Gastrocnemius medialis (tissue), 4 donors: ENCODE data around the gene FAM163B. TPM values are rescaled to one million over a fixed set of nuclear protein-coding genes. Genes with fewer than 3 reads are reported as not detected.

Source experiments
- ATAC-seq, 2 donors: fragments of 150-250 bp; one replicate each; pipeline ENCODE4 v1.9.1; 2016
- DNase-seq, 2 donors: peaks; one replicate each; pipeline ENCODE4 v3.0.0-alpha.2; 2019
- H3K27ac ChIP-seq, 4 donors: fragments of 200-600 bp; sonication (generic); 1 replicate in 1 of 4; 2 replicates in 3 of 4; pipeline ENCODE4 v1.5.1; 2016 to 2018; ENCODE audit warnings: mild to moderate bottlenecking in 2 of 4, moderate library complexity in 1 of 4
- H3K27me3 ChIP-seq, 3 donors: fragments of 200-600 bp; sonication (generic) in 2 of 3; 1 replicate in 1 of 3; 2 replicates in 2 of 3; pipeline versions ENCODE4 v1.5.1 to v1.6.0; 2016 to 2019; ENCODE audit warnings: mild to moderate bottlenecking in 1 of 3, moderate library complexity in 1 of 3
- H3K36me3 ChIP-seq, 2 donors: fragments of 200-600 bp; sonication (generic) in 1 of 2; one replicate each; pipeline ENCODE4 v1.5.1; 2017 to 2018
- H3K4me1 ChIP-seq, 2 donors: fragments of 200-600 bp; sonication (generic) in 1 of 2; one replicate each; pipeline ENCODE4 v1.5.1; 2016 to 2017; ENCODE audit warnings: mild to moderate bottlenecking in 2 of 2
- H3K4me3 ChIP-seq, 4 donors: fragments of 200-600 bp; sonication (generic) in 3 of 4; 1 replicate in 1 of 4; 2 replicates in 3 of 4; pipeline ENCODE4 v1.5.1; 2016 to 2019; ENCODE audit warnings: mild to moderate bottlenecking in 2 of 4
- H3K9me3 ChIP-seq, 3 donors: fragments of 200-600 bp; sonication (generic) in 2 of 3; 1 replicate in 1 of 3; 2 replicates in 2 of 3; pipeline ENCODE4 v1.5.1; 2016 to 2019
- POLR2A ChIP-seq, 2 donors: fragments of 450-650 bp; IDR thresholded peaks; one replicate each; pipeline ENCODE4 v1.6.1; 2017; ENCODE audit warnings: antibody characterized with exemption in 2 of 2, mild to moderate bottlenecking in 2 of 2, moderate library complexity in 2 of 2
- in situ Hi-C, 4 donors: fragments of 200-750 bp; cut with MboI; loops; one replicate each; pipeline versions ENCODE4 v1.15.0 to v1.8.0; 2017; ENCODE audit warnings: low sequenced_read_pairs in 4 of 4
- intact Hi-C: fragments of 100-400 bp; cut with DNase I; formaldehyde crosslinking; loops from one replicate; pipeline ENCODE4 v1.15.1; 2023; ENCODE audit warnings: low total_unique reads
- total RNA-seq, 4 donors: library from RNA; depleted of rRNA; stranded (reverse); fragments of >200 nt; gene quantifications; one replicate each; pipeline versions ENCODE4 v1.1.0 to v1.2.3, GENCODE V29; 2016
- TF ChIP-seq, protein P1 (sequence below), 5 experiments: fragments of 450-650 bp in 3 of 5; fragments of 200-600 bp in 2 of 5; sonication (generic) in 2 of 5; IDR thresholded peaks in 4 of 5; conservative IDR thresholded peaks in 1 of 5; 1 replicate in 4 of 5; 2 replicates in 1 of 5; pipeline ENCODE4 v1.5.1; 2016 to 2019; ENCODE audit warnings: antibody characterized with exemption in 5 of 5, mild to moderate bottlenecking in 3 of 5, moderate library complexity in 3 of 5

Gene FAM163B
- total RNA-seq, 4 donors from 2014 or later = not detected

DNA sequence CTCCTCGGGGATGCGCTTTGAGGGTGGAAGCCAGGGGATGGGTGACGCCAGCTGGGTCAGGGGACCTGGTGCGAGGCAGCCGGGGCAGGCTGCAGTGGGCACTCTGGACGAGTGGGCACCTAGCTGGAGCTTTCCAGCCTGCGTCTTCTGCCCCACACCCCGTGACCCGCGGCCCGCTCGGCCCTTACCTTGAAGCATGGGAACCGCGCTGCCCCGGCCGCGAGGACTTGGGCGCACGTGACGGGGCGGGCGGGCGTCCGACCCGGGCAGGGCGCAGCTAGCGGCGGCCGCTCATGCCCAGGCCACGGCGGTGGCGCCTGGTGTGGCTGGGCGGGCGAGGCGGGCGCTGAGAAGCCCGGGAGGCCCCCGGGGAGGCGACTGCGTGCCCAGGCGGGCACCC lies 300 bp downstream of the FAM163B start:
- H3K27me3 ChIP-seq = peaks cover 63 to 67% (median 64%) of the 10 kb centered on the region in 3 donors
- no peaks in the 10 kb centered on the region for H3K9me3 ChIP-seq
- H3K27ac ChIP-seq = no peak overlapping the region
- no peak for ATAC-seq
- in situ Hi-C loops (no loop called here), intact Hi-C loops (no loop called here)
- no peaks in the 10 kb centered on the region for H3K4me1 ChIP-seq
- H3K36me3 ChIP-seq = no peaks in the 10 kb centered on the region
- no peak for TF ChIP-seq POLR2A (IDR thresholded peaks at IDR 0.05)
- TF ChIP-seq, protein P1, sequence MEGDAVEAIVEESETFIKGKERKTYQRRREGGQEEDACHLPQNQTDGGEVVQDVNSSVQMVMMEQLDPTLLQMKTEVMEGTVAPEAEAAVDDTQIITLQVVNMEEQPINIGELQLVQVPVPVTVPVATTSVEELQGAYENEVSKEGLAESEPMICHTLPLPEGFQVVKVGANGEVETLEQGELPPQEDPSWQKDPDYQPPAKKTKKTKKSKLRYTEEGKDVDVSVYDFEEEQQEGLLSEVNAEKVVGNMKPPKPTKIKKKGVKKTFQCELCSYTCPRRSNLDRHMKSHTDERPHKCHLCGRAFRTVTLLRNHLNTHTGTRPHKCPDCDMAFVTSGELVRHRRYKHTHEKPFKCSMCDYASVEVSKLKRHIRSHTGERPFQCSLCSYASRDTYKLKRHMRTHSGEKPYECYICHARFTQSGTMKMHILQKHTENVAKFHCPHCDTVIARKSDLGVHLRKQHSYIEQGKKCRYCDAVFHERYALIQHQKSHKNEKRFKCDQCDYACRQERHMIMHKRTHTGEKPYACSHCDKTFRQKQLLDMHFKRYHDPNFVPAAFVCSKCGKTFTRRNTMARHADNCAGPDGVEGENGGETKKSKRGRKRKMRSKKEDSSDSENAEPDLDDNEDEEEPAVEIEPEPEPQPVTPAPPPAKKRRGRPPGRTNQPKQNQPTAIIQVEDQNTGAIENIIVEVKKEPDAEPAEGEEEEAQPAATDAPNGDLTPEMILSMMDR (IDR thresholded peaks at IDR 0.05 in 4 of 5, conservative IDR thresholded peaks at IDR 0.05 in 1 of 5) = no peak
- no peak for DNase-seq
- no peak overlapping the region for H3K4me3 ChIP-seq

DNA sequence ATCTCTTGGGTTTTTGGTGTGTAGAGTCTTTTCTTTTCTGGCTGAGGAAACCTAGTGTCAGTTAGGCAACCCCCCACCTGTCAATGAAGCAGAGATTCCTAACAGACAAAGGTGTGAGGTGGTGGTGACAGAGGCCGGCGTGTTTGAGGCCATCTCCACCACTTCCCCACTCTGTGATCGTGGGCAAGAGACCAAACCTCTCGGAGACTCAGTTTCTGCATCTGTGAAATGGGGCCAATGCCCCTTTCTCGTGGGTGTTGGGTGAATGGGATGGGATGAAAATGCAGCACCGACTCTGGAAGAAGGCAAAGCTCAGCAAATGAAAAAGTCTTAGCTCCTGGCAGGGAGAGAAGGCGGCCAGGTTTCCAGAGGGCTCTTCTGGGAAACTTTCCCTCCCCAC lies 807 bp downstream of the FAM163B start:
- no peaks in the 10 kb centered on the region for H3K4me1 ChIP-seq
- in situ Hi-C loops = no loop called here
- H3K9me3 ChIP-seq = no peaks in the 10 kb centered on the region
- H3K36me3 ChIP-seq = no peaks in the 10 kb centered on the region
- H3K4me3 ChIP-seq = no peak overlapping the region
- H3K27ac ChIP-seq = no peak overlapping the region
- no peak for TF ChIP-seq POLR2A (IDR thresholded peaks at IDR 0.05)
- TF ChIP-seq, protein P1 (IDR thresholded peaks at IDR 0.05 in 4 of 5, conservative IDR thresholded peaks at IDR 0.05 in 1 of 5) = no peak
- peaks cover 63 to 68% (median 63%) of the 10 kb centered on the region in 3 donors for H3K27me3 ChIP-seq
- ATAC-seq = no peak
- DNase-seq = no peak
- intact Hi-C loops = no loop called here

DNA sequence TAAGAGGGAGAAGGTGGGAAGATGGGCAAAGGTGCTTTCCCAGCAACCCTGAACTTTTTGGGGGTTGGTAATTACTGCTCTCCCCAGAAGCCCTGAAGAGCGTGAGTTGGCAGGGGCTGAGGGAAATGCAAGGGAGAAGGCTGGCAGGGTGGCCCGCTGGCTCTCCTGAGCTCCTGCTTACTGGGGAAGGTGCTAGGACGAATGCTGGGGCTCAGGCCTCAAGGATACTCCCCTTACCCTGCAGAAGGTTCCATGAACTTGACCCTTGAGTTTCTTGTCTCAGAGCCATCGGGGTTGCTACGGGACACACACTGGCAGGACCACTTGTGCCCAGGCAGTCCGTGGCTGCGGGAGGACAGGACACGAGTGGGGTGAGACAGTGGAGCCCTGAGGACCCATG lies 1.2 kb downstream of the FAM163B start:
- no peaks in the 10 kb centered on the region for H3K4me1 ChIP-seq
- H3K27me3 ChIP-seq = peaks cover 62 to 71% (median 63%) of the 10 kb centered on the region in 3 donors
- H3K27ac ChIP-seq = no peak overlapping the region
- H3K9me3 ChIP-seq = no peaks in the 10 kb centered on the region
- DNase-seq (no peak), ATAC-seq (no peak)
- intact Hi-C loops (no loop called here), in situ Hi-C loops (no loop called here)
- no peak overlapping the region for H3K4me3 ChIP-seq
- TF ChIP-seq, protein P1 (IDR thresholded peaks at IDR 0.05 in 4 of 5, conservative IDR thresholded peaks at IDR 0.05 in 1 of 5) = no peak
- TF ChIP-seq POLR2A (IDR thresholded peaks at IDR 0.05) = no peak
- no peaks in the 10 kb centered on the region for H3K36me3 ChIP-seq

DNA sequence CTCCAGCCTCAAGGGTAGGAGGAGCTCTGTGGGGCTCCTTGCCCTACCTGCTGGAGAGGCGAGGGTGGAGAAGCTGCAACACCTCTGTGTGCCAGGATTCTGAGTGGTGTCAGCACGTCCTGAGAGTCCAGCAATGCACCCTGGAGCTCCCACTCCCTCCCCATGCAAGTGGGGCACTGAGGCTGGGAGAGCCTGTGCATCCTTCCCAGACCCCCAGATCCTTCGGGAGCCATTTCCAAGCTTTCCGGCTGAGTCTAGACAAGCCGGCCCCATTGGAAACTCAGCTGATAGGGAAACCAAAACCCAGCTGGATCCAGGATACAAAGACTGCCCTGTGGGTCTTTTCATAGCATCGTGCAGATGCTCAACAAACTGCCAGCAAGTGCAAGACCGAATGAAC lies 1.8 kb downstream of the FAM163B start:
- intact Hi-C loops = no loop called here
- Histone ChIP-seq H3K27ac (no peak overlapping the region), H3K27me3 (peaks cover 56 to 71% (median 63%) of the 10 kb centered on the region in 3 donors), H3K36me3 (no peaks in the 10 kb centered on the region), H3K9me3 (no peaks in the 10 kb centered on the region), H3K4me1 (no peaks in the 10 kb centered on the region), H3K4me3 (no peak overlapping the region)
- TF ChIP-seq POLR2A (IDR thresholded peaks at IDR 0.05) = no peak
- TF ChIP-seq, protein P1 (IDR thresholded peaks at IDR 0.05 in 4 of 5, conservative IDR thresholded peaks at IDR 0.05 in 1 of 5) = no peak
- in situ Hi-C loops = no loop called here
- DNase-seq (no peak), ATAC-seq (no peak)

DNA sequence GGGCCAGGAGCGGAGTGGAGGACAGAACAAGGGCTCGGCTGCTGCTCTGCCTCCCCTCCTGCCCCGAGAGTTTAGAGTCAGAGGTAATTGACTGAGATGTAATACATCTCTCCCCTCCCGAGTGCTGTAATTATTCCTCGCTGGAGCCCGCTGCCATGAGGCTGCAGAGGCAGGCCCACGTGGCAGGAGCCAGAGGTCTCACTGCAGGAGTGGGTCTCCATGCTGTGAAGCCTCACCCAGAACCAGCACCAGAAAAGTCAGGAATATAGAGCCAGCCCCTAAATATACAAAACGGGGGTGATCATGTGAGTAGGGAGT lies 2.5 kb downstream of the FAM163B start:
- Histone ChIP-seq H3K4me3 (no peak overlapping the region), H3K27ac (no peak overlapping the region), H3K36me3 (no peaks in the 10 kb centered on the region), H3K27me3 (peaks cover 62 to 73% (median 70%) of the 10 kb centered on the region in 3 donors), H3K9me3 (no peaks in the 10 kb centered on the region), H3K4me1 (no peaks in the 10 kb centered on the region)
- no peak for ATAC-seq
- in situ Hi-C loops (no loop called here), intact Hi-C loops (no loop called here)
- TF ChIP-seq POLR2A (IDR thresholded peaks at IDR 0.05) = no peak
- TF ChIP-seq, protein P1 (IDR thresholded peaks at IDR 0.05 in 4 of 5, conservative IDR thresholded peaks at IDR 0.05 in 1 of 5) = no peak
- DNase-seq = no peak
